M059J (cell line): ENCODE data around the gene TXNRD2. TPM values are rescaled to one million over a fixed set of nuclear protein-coding genes. Genes with fewer than 3 reads are reported as not detected.

Experiments
- DNase-seq: peaks from one replicate; pipeline ENCODE4 v3.0.0-alpha.2; 2012; ENCODE audit warnings: low read depth
- total RNA-seq: library from RNA; depleted of rRNA; stranded (reverse); fragments of >200 nt; shearing (Covaris generic); gene quantifications from 2 replicates; pipeline ENCODE4 v1.2.3, GENCODE V29; 2014

The TXNRD2 gene
- total RNA-seq, 1 experiment from 2014 or later: 21.8 TPM

- DNase-seq: no peak
These were observed 38.3 kb upstream of the TXNRD2 start for GRCh38 chr22:19979712-19980493.

GRCh38 chr22:19978748-19979147, 37.1 kb upstream of the TXNRD2 start:
- DNase-seq: no peak

GRCh38 chr22:19977296-19978243, 36.0 kb upstream of the TXNRD2 start:
- DNase-seq: no peak

GRCh38 chr22:19976671-19977070, 35.1 kb upstream of the TXNRD2 start:
- no peak for DNase-seq

- no peak for DNase-seq
These were observed 34.1 kb upstream of the TXNRD2 start for GRCh38 chr22:19975707-19976035.

GRCh38 chr22:19974935-19975706, 33.5 kb upstream of the TXNRD2 start:
- DNase-seq: peak; percentile 19

GRCh38 chr22:19974268-19974861, 32.7 kb upstream of the TXNRD2 start:
- DNase-seq: peak; percentile 14

- no peak for DNase-seq
These were observed 32.1 kb upstream of the TXNRD2 start for GRCh38 chr22:19973551-19974267.

GRCh38 chr22:19972652-19973550, 31.3 kb upstream of the TXNRD2 start:
- DNase-seq: no peak

- DNase-seq: no peak
These were observed 30.6 kb upstream of the TXNRD2 start for GRCh38 chr22:19972251-19972650.

- DNase-seq: no peak
These were observed 29.9 kb upstream of the TXNRD2 start for GRCh38 chr22:19971276-19972124.

GRCh38 chr22:19970479-19971275, 29.1 kb upstream of the TXNRD2 start:
- DNase-seq: peak; percentile 49

GRCh38 chr22:19970031-19970478, 28.4 kb upstream of the TXNRD2 start:
- no peak for DNase-seq

- no peak for DNase-seq
These were observed 27.7 kb upstream of the TXNRD2 start for GRCh38 chr22:19969141-19969928.

- no peak for DNase-seq
These were observed 26.9 kb upstream of the TXNRD2 start for GRCh38 chr22:19968450-19968891.

- no peak for DNase-seq
These were observed 26.3 kb upstream of the TXNRD2 start for GRCh38 chr22:19967850-19968449.
